ENCODE measurements around the gene ATE1. TPM values are rescaled to one million over a fixed set of nuclear protein-coding genes. Genes with fewer than 3 reads are reported as not detected.

ATE1 gene
- total and polyA plus RNA-seq, 2 donors (not counting 1 experiment from before 2014, with no cell fraction given), result 8.2 to 32.0 TPM

DNA sequence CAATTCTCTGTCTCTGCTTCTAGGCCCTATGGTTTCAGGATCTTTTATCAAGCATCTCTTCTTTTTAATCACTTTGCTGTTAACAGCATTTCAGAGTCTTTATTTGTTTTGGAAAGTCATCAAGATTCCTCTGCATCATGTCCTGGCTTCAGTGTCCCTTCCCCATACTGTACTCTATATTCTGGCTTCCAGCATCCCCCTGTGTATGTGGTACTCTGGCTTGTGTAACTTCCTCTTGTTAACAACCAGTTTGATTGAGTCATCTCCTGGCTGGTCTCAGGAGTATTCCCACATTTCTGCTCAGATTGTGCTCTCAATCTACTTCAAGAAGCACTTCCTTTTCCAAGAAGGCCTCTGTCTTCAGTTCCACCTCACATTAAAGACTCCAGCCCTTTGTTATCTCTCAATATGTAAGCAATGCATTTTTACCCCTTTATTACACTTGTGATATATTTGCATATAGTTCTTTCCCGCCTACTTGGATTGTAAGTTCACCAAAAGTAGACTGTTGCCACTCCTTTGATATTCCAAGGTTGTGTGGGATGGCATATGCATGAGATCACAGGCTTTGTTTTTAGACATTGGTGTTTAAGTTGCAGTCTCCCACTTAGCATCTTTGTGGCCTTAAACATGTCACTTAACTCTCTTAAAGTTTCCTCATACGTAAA lies 15.1 kb upstream of the ATE1 start:
- intact Hi-C loops (cut with micrococcal nuclease), result no loop called here
- H3K27ac ChIP-seq (ENCODE audit: low read length in 2 of 2), result no peak overlapping the region
- no peaks in the 10 kb centered on the region for H3K27me3 ChIP-seq (replicated peaks in 1 of 4; ENCODE audit: control extremely low read depth in 1 of 4, control insufficient read depth in 3 of 4, insufficient read depth in 4 of 4, low read length in 3 of 4)
- Mint-ChIP-seq H3K27ac (no peak overlapping the region), H3K27me3 (peaks cover 3% of the 10 kb centered on the region), H3K4me1 (no peaks in the 10 kb centered on the region), H3K4me3 (no peak overlapping the region), H3K9me3 (ENCODE audit: insufficient read depth) (no peaks in the 10 kb centered on the region)
- no peaks in the 10 kb centered on the region for H3K9me3 ChIP-seq (ENCODE audit: control extremely low read depth in 1 of 3, control insufficient read depth in 2 of 3, insufficient read depth in 1 of 3, low read length in 2 of 3)
- no peaks in the 10 kb centered on the region for H3K36me3 ChIP-seq (replicated peaks in 1 of 2; ENCODE audit: control extremely low read depth in 1 of 2, control insufficient read depth in 1 of 2, extremely low read depth in 1 of 2, insufficient read depth in 2 of 2, low read length in 1 of 2)
- no CpG with 5 or more reads among the region's 2 CpGs for WGBS (ENCODE audit: insufficient coverage)
- ATAC-seq (ENCODE audit: low read depth) (no peak), DNase-seq (no peak)
- H4K20me1 ChIP-seq (ENCODE audit: control insufficient read depth, insufficient read depth, low read length, poor library complexity, severe bottlenecking), result no peaks in the 10 kb centered on the region
- H3K4me1 ChIP-seq (ENCODE audit: control insufficient read depth in 2 of 2, insufficient read depth in 2 of 2, low read length in 2 of 2), result no peaks in the 10 kb centered on the region
- POLR2A ChIA-PET, result no interaction called here
- no peaks in the 10 kb centered on the region for H3K79me2 ChIP-seq (ENCODE audit: control insufficient read depth, insufficient read depth, low read length)
- TF ChIP-seq CTCF (IDR thresholded peaks at IDR 0.05), result no peak
- H3K4me3 ChIP-seq (ENCODE audit: control extremely low read depth in 1 of 5, extremely low read depth in 1 of 5, insufficient read depth in 1 of 5, low read depth in 2 of 5, low read length in 4 of 5), result no peak overlapping the region
- no peak overlapping the region for H3K4me2 ChIP-seq (replicated peaks; ENCODE audit: low read depth, low read length, poor library complexity, severe bottlenecking)
- no peak overlapping the region for H3K9ac ChIP-seq (ENCODE audit: low read length)
- H2AFZ ChIP-seq (ENCODE audit: insufficient read depth, low read depth, low read length, poor library complexity, severe bottlenecking), result no peak overlapping the region
- CTCF ChIA-PET, result no interaction called here

DNA sequence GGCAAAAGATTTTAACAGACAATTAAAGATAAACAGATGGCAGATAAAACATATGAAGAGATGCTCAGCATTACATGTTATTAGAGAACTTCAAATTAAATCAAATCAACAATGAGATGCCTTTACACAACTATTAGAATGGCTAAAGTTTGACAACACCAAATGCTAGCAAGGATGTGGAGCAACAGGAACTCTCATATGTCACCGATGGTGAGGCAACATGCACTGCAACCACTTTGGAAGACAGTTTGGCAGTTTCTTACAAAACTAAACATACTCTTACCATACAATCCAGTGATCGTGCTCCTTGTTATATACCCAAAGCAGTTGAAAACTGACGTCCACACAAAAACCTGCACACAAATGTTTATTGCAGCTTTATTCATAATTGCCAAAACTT lies 13.7 kb upstream of the ATE1 start:
- intact Hi-C loops (cut with micrococcal nuclease), result no loop called here
- H3K4me2 ChIP-seq (replicated peaks; ENCODE audit: low read depth, low read length, poor library complexity, severe bottlenecking), result no peak overlapping the region
- H3K4me1 ChIP-seq (ENCODE audit: control insufficient read depth in 2 of 2, insufficient read depth in 2 of 2, low read length in 2 of 2), result no peaks in the 10 kb centered on the region
- H3K9me3 ChIP-seq (ENCODE audit: control extremely low read depth in 1 of 3, control insufficient read depth in 2 of 3, insufficient read depth in 1 of 3, low read length in 2 of 3), result no peaks in the 10 kb centered on the region
- POLR2A ChIA-PET, result no interaction called here
- CTCF ChIA-PET, result no interaction called here
- WGBS (ENCODE audit: insufficient coverage), result 86% methylated on average over 3 of the region's 3 CpGs
- no peak for ATAC-seq (ENCODE audit: low read depth)
- no peaks in the 10 kb centered on the region for H3K27me3 ChIP-seq (replicated peaks in 1 of 4; ENCODE audit: control extremely low read depth in 1 of 4, control insufficient read depth in 3 of 4, insufficient read depth in 4 of 4, low read length in 3 of 4)
- H3K79me2 ChIP-seq (ENCODE audit: control insufficient read depth, insufficient read depth, low read length), result no peaks in the 10 kb centered on the region
- Mint-ChIP-seq H3K4me3 (no peak overlapping the region), H3K4me1 (no peaks in the 10 kb centered on the region), H3K27ac (no peak overlapping the region), H3K27me3 (peaks cover 6% of the 10 kb centered on the region), H3K9me3 (ENCODE audit: insufficient read depth) (no peaks in the 10 kb centered on the region)
- H3K27ac ChIP-seq (ENCODE audit: low read length in 2 of 2), result no peak overlapping the region
- no peak overlapping the region for H3K9ac ChIP-seq (ENCODE audit: low read length)
- no peak overlapping the region for H3K4me3 ChIP-seq (ENCODE audit: control extremely low read depth in 1 of 5, extremely low read depth in 1 of 5, insufficient read depth in 1 of 5, low read depth in 2 of 5, low read length in 4 of 5)
- H4K20me1 ChIP-seq (ENCODE audit: control insufficient read depth, insufficient read depth, low read length, poor library complexity, severe bottlenecking), result no peaks in the 10 kb centered on the region
- H3K36me3 ChIP-seq (replicated peaks in 1 of 2; ENCODE audit: control extremely low read depth in 1 of 2, control insufficient read depth in 1 of 2, extremely low read depth in 1 of 2, insufficient read depth in 2 of 2, low read length in 1 of 2), result no peaks in the 10 kb centered on the region
- DNase-seq, result no peak
- no peak overlapping the region for H2AFZ ChIP-seq (ENCODE audit: insufficient read depth, low read depth, low read length, poor library complexity, severe bottlenecking)
- TF ChIP-seq CTCF (IDR thresholded peaks at IDR 0.05), result no peak
- TF ChIP-seq EZH2 (IDR thresholded peaks at IDR 0.05; ENCODE audit: borderline replicate concordance, insufficient read depth, low read depth, low read length, poor library complexity, severe bottlenecking), result no peak

Data from B cell (primary cell).